Gastrocnemius medialis (tissue), 4 donors: ENCODE measurements around the gene SORCS1.

Experiments
- CTCF ChIP-seq, 5 experiments: fragments of 450-650 bp in 3 of 5; fragments of 200-600 bp in 2 of 5; sonication (generic) in 2 of 5; IDR thresholded peaks in 4 of 5; conservative IDR thresholded peaks in 1 of 5; 1 replicate in 4 of 5; 2 replicates in 1 of 5; pipeline ENCODE4 v1.5.1; 2016 to 2019; ENCODE audit warnings: antibody characterized with exemption in 5 of 5, mild to moderate bottlenecking in 3 of 5, moderate library complexity in 3 of 5
- POLR2A ChIP-seq, 2 donors: fragments of 450-650 bp; IDR thresholded peaks; one replicate each; pipeline ENCODE4 v1.6.1; 2017; ENCODE audit warnings: antibody characterized with exemption in 2 of 2, mild to moderate bottlenecking in 2 of 2, moderate library complexity in 2 of 2

GRCh38 chr10:106775127-106775526, 389.4 kb downstream of the SORCS1 start:
- no peak for TF ChIP-seq CTCF (IDR thresholded peaks at IDR 0.05 in 4 of 5, conservative IDR thresholded peaks at IDR 0.05 in 1 of 5)
- no peak for TF ChIP-seq POLR2A (IDR thresholded peaks at IDR 0.05)
